B cell (primary cell): ENCODE results near the gene KCNK1. TPM values are rescaled to one million over a fixed set of nuclear protein-coding genes. Genes with fewer than 3 reads are reported as not detected.

Experiments
- ATAC-seq: fragments of 200-7000 bp; cut with Tn5 transposase; one replicate; pipeline ENCODE4 v1.10.0; 2021; ENCODE audit warnings: low read depth, mild to moderate bottlenecking, moderate number of reproducible peaks, moderate library complexity
- CTCF ChIA-PET: fragments of 350-600 bp; sonication (Branson Sonifier 250); formaldehyde crosslinking; loops from one replicate; lab custom pipeline; 2021; ENCODE audit warnings: antibody characterized with exemption, inconsistent platforms; lab: Charles Lee
- POLR2A ChIA-PET: fragments of 350-600 bp; sonication (Branson Sonifier 250); formaldehyde crosslinking; loops from one replicate; lab custom pipeline; 2021; ENCODE audit warnings: antibody characterized with exemption; lab: Charles Lee
- DNase-seq: peaks from one replicate; pipeline ENCODE4 v3.0.0; 2013
- H2AFZ ChIP-seq: 2 replicates; pipeline ENCODE4 v1.6.1; 2012; ENCODE audit warnings: mild to moderate bottlenecking, low read depth, low read length; ENCODE audit not compliant: insufficient read depth, poor library complexity, severe bottlenecking
- H3K27ac ChIP-seq, 2 donors: 1 replicate in 1 of 2; 2 replicates in 1 of 2; pipeline ENCODE4 v1.5.1; 2012 to 2013; ENCODE audit warnings: low read length in 2 of 2, mild to moderate bottlenecking in 2 of 2, moderate library complexity in 1 of 2
- H3K27me3 ChIP-seq, 4 experiments: fragments of 200-600 bp in 1 of 4; sonication (generic) in 1 of 4; replicated peaks in 1 of 4; 1 replicate in 2 of 4; 2 replicates in 2 of 4; pipeline versions ENCODE4 v1.6.1 to v1.7.0; 2013 to 2016; ENCODE audit warnings: low read length in 3 of 4, mild to moderate bottlenecking in 2 of 4, mixed read lengths in 1 of 4, moderate library complexity in 1 of 4; ENCODE audit not compliant: insufficient read depth in 4 of 4, control insufficient read depth in 3 of 4; ENCODE audit errors: control extremely low read depth in 1 of 4
- H3K36me3 ChIP-seq, 2 experiments: replicated peaks in 1 of 2; 1 replicate in 1 of 2; 2 replicates in 1 of 2; pipeline versions ENCODE4 v1.6.1 to v1.7.1; 2013; ENCODE audit warnings: low read length in 1 of 2; ENCODE audit not compliant: insufficient read depth in 2 of 2, control insufficient read depth in 1 of 2; ENCODE audit errors: control extremely low read depth in 1 of 2, extremely low read depth in 1 of 2
- H3K4me1 ChIP-seq, 2 donors: fragments of 200-600 bp in 1 of 2; sonication (generic) in 1 of 2; 1 replicate in 1 of 2; 2 replicates in 1 of 2; pipeline versions ENCODE4 v1.5.1 to v1.6.1; 2013 to 2017; ENCODE audit warnings: low read length in 2 of 2; ENCODE audit not compliant: control insufficient read depth in 2 of 2, insufficient read depth in 2 of 2
- H3K4me2 ChIP-seq: replicated peaks from 2 replicates; pipeline ENCODE3; 2012; ENCODE audit warnings: mild to moderate bottlenecking, low read depth, low read length; ENCODE audit not compliant: poor library complexity, severe bottlenecking
- H3K4me3 ChIP-seq, 5 experiments: fragments of 200-600 bp in 1 of 5; sonication (generic) in 1 of 5; 1 replicate in 3 of 5; 2 replicates in 2 of 5; pipeline versions ENCODE4 v1.5.1 to v1.7.0; 2011 to 2016; ENCODE audit warnings: low read length in 4 of 5, mild to moderate bottlenecking in 4 of 5, low read depth in 2 of 5, control low read depth in 1 of 5, moderate library complexity in 1 of 5; ENCODE audit not compliant: insufficient read depth in 1 of 5; ENCODE audit errors: control extremely low read depth in 1 of 5, extremely low read depth in 1 of 5
- H3K79me2 ChIP-seq: fragments of 200-600 bp; sonication (generic); one replicate; pipeline ENCODE4 v1.6.0; 2016; ENCODE audit warnings: low read length; ENCODE audit not compliant: control insufficient read depth, insufficient read depth
- H3K9ac ChIP-seq: fragments of 200-600 bp; sonication (generic); 2 replicates; pipeline ENCODE4 v1.6.1; 2017; ENCODE audit warnings: mild to moderate bottlenecking, low read length, moderate library complexity
- H3K9me3 ChIP-seq, 3 donors: one replicate each; pipeline versions ENCODE4 v1.6.1 to v1.7.1; 2013; ENCODE audit warnings: low read length in 2 of 3; ENCODE audit not compliant: control insufficient read depth in 2 of 3, insufficient read depth in 1 of 3; ENCODE audit errors: control extremely low read depth in 1 of 3
- H4K20me1 ChIP-seq: 2 replicates; pipeline ENCODE4 v1.6.0; 2012; ENCODE audit warnings: mild to moderate bottlenecking, low read length; ENCODE audit not compliant: insufficient read depth, control insufficient read depth, poor library complexity, severe bottlenecking
- H3K27ac Mint-ChIP-seq: one replicate; pipeline ENCODE4 v1.8.0; 2021; ENCODE audit warnings: mixed read lengths
- H3K27me3 Mint-ChIP-seq: one replicate; pipeline ENCODE4 v1.8.0; 2021; ENCODE audit warnings: mixed read lengths
- H3K4me1 Mint-ChIP-seq: one replicate; pipeline ENCODE4 v1.8.0; 2021; ENCODE audit warnings: mixed read lengths
- H3K4me3 Mint-ChIP-seq: one replicate; pipeline ENCODE4 v1.8.0; 2021; ENCODE audit warnings: mixed read lengths
- H3K9me3 Mint-ChIP-seq: one replicate; pipeline ENCODE4 v1.8.0; 2022; ENCODE audit warnings: mixed read lengths; ENCODE audit not compliant: insufficient read depth
- CTCF ChIP-seq: fragments of 200-600 bp; IDR thresholded peaks from one replicate; pipeline ENCODE4 v1.8.0; 2022; ENCODE audit warnings: antibody characterized with exemption, mild to moderate bottlenecking
- EZH2 ChIP-seq: IDR thresholded peaks from 2 replicates; pipeline ENCODE4 v1.6.1; 2012; ENCODE audit warnings: borderline replicate concordance, low read depth, mild to moderate bottlenecking, moderate library complexity, low read length; ENCODE audit not compliant: insufficient read depth, poor library complexity, severe bottlenecking
- WGBS: methylation state at CpG from one replicate; pipeline ENCODE4 v1.1.5; 2013; ENCODE audit warnings: missing lambda C conversion rate; ENCODE audit not compliant: insufficient coverage; 5-methylcytosine and 5-hydroxymethylcytosine counted together
- intact Hi-C: fragments of 100-400 bp; cut with micrococcal nuclease; formaldehyde crosslinking; loops from one replicate; pipeline ENCODE4 v1.10.0; 2022
- polyA plus RNA-seq: library from polyadenylated mRNA; depleted of rRNA; stranded (reverse); fragments of >200 nt; gene quantifications from 2 replicates; pipeline ENCODE4 v1.2.3, GENCODE V29; 2012
- total RNA-seq, 2 donors: library from RNA; stranded (reverse); fragments of 120-200 nt in 1 of 2; gene quantifications; 1 replicate in 1 of 2; 2 replicates in 1 of 2; pipeline versions ENCODE4 v1.2.3 to v1.2.4, GENCODE V29; 2013 to 2022

The KCNK1 gene
- total and polyA plus RNA-seq, 2 donors (not counting 1 experiment from before 2014, with no cell fraction given) = not detected

GRCh38 chr1:233710507-233710906 is 96.6 kb downstream of the KCNK1 start:
- no peak overlapping the region for H3K27ac Mint-ChIP-seq
- WGBS = 71% methylated on average over 1 of the region's 1 CpG

GRCh38 chr1:233714631-233715217 is 100.8 kb downstream of the KCNK1 start:
- Histone ChIP-seq H4K20me1 (no peaks in the 10 kb centered on the region), H3K27ac (no peak overlapping the region), H3K36me3 (no peaks in the 10 kb centered on the region), H3K4me1 (no peaks in the 10 kb centered on the region), H3K9me3 (no peaks in the 10 kb centered on the region), H3K9ac (no peak overlapping the region), H2AFZ (no peak overlapping the region), H3K27me3 (no peaks in the 10 kb centered on the region), H3K4me2 (no peak overlapping the region), H3K79me2 (no peaks in the 10 kb centered on the region), H3K4me3 (no peak overlapping the region)
- intact Hi-C loops = no loop called here
- Mint-ChIP-seq H3K27ac (no peak overlapping the region), H3K27me3 (no peaks in the 10 kb centered on the region), H3K4me1 (no peaks in the 10 kb centered on the region), H3K4me3 (no peak overlapping the region), H3K9me3 (no peaks in the 10 kb centered on the region)
- POLR2A ChIA-PET = no interaction called here
- 70% methylated on average over 3 of the region's 4 CpGs for WGBS
- DNase-seq (no peak), ATAC-seq (no peak)
- CTCF ChIA-PET = no interaction called here
- TF ChIP-seq EZH2 = no peak
- no peak for TF ChIP-seq CTCF

More at GRCh38 chr1:233710507-233710906, 96.6 kb downstream of the KCNK1 start:
- no peaks in the 10 kb centered on the region for H3K4me1 ChIP-seq
- DNase-seq (no peak), ATAC-seq (no peak)
- H3K27me3 Mint-ChIP-seq = no peaks in the 10 kb centered on the region
- CTCF ChIA-PET = no interaction called here
- intact Hi-C loops = no loop called here
- H3K4me3 Mint-ChIP-seq = no peak overlapping the region
- no peak overlapping the region for H3K4me3 ChIP-seq
- H3K9me3 ChIP-seq = peaks cover 0 to 2% (median 0%) of the 10 kb centered on the region in 3 donors
- POLR2A ChIA-PET = no interaction called here
- no peak overlapping the region for H2AFZ ChIP-seq
- H3K4me2 ChIP-seq = no peak overlapping the region
- H3K9me3 Mint-ChIP-seq = peaks cover 6% of the 10 kb centered on the region
- no peak for TF ChIP-seq EZH2
- TF ChIP-seq CTCF = no peak
- no peaks in the 10 kb centered on the region for H3K4me1 Mint-ChIP-seq
- no peaks in the 10 kb centered on the region for H3K27me3 ChIP-seq
- H3K36me3 ChIP-seq = no peaks in the 10 kb centered on the region
- H3K9ac ChIP-seq = no peak overlapping the region
- H3K27ac ChIP-seq = no peak overlapping the region
- H4K20me1 ChIP-seq = no peaks in the 10 kb centered on the region
- no peaks in the 10 kb centered on the region for H3K79me2 ChIP-seq
